Prostate gland (tissue), 2 donors: ENCODE data around the gene PLCG2.

Experiments
- CTCF ChIP-seq, 4 experiments: fragments of 200-600 bp in 2 of 4; fragments of 450-650 bp in 2 of 4; sonication (generic) in 2 of 4; IDR thresholded peaks; 1 replicate in 3 of 4; 2 replicates in 1 of 4; pipeline ENCODE4 v1.5.1; 2016 to 2019; ENCODE audit warnings: antibody characterized with exemption in 4 of 4, mild to moderate bottlenecking in 2 of 4, moderate library complexity in 2 of 4
- POLR2A ChIP-seq: fragments of 450-650 bp; IDR thresholded peaks from one replicate; pipeline ENCODE4 v1.6.1; 2016; ENCODE audit warnings: antibody characterized with exemption, mild to moderate bottlenecking

GRCh38 chr16:81946206-81946605, 167.1 kb downstream of the PLCG2 start:
- TF ChIP-seq POLR2A = no peak
- TF ChIP-seq CTCF (IDR thresholded peaks at IDR 0.05) = no peak
